ENCODE measurements around the gene TMEM18.
"Not testable (repeated sequence)": the region's sequence is repeated elsewhere in the genome, so short reads cannot be mapped to it uniquely, and the experiment has no call there.

Gene TMEM18

GRCh38 chr2:714005-714741 lies 37.0 kb upstream of the TMEM18 start:
- DNase-seq: peak; percentile 45
- in situ Hi-C loops (cut with HindIII; ENCODE audit: low pct_ligation_motif_present, low sequenced_read_pairs): no loop called here
- no peak overlapping the region for H3K4me3 ChIP-seq (ENCODE audit: low read depth, low read length)

GRCh38 chr2:710867-711665 lies 33.9 kb upstream of the TMEM18 start:
- no peak for TF ChIP-seq CTCF (IDR thresholded peaks at IDR 0.05; ENCODE audit: low read depth, low read length, missing control alignments)

More at GRCh38 chr2:714005-714741, 37.0 kb upstream of the TMEM18 start:
- Histone ChIP-seq H3K27ac (no peak overlapping the region), H3K27me3 (replicated peaks) (no peaks in the 10 kb centered on the region), H3K36me3 (replicated peaks) (no peaks in the 10 kb centered on the region)
- TF ChIP-seq CTCF (IDR thresholded peaks at IDR 0.05; ENCODE audit: low read depth, low read length, missing control alignments): peak; percentile 79

GRCh38 chr2:709138-709765 lies 32.0 kb upstream of the TMEM18 start:
- Histone ChIP-seq H3K36me3 (replicated peaks) (no peaks in the 10 kb centered on the region), H3K4me3 (ENCODE audit: low read depth, low read length) (no peak overlapping the region), H3K27me3 (replicated peaks) (no peaks in the 10 kb centered on the region), H3K27ac (no peak overlapping the region)
- in situ Hi-C loops (cut with HindIII; ENCODE audit: low pct_ligation_motif_present, low sequenced_read_pairs): no loop called here
- TF ChIP-seq CTCF (IDR thresholded peaks at IDR 0.05; ENCODE audit: low read depth, low read length, missing control alignments): no peak
- DNase-seq: no peak

More at GRCh38 chr2:710867-711665, 33.9 kb upstream of the TMEM18 start:
- Histone ChIP-seq H3K4me3 (ENCODE audit: low read depth, low read length) (no peak overlapping the region), H3K36me3 (replicated peaks) (no peaks in the 10 kb centered on the region), H3K27ac (no peak overlapping the region), H3K27me3 (replicated peaks) (no peaks in the 10 kb centered on the region)
- no peak for DNase-seq
- in situ Hi-C loops (cut with HindIII; ENCODE audit: low pct_ligation_motif_present, low sequenced_read_pairs): no loop called here

GRCh38 chr2:708667-709066 lies 31.5 kb upstream of the TMEM18 start:
- Histone ChIP-seq H3K36me3 (replicated peaks) (no peaks in the 10 kb centered on the region), H3K27me3 (replicated peaks) (no peaks in the 10 kb centered on the region), H3K27ac (no peak overlapping the region), H3K4me3 (ENCODE audit: low read depth, low read length) (no peak overlapping the region)
- in situ Hi-C loops (cut with HindIII; ENCODE audit: low pct_ligation_motif_present, low sequenced_read_pairs): no loop called here
- TF ChIP-seq CTCF (IDR thresholded peaks at IDR 0.05; ENCODE audit: low read depth, low read length, missing control alignments): no peak
- no peak for DNase-seq

GRCh38 chr2:705971-706511 lies 28.8 kb upstream of the TMEM18 start:
- in situ Hi-C loops (cut with HindIII; ENCODE audit: low pct_ligation_motif_present, low sequenced_read_pairs): no loop called here
- no peaks in the 10 kb centered on the region for H3K27me3 ChIP-seq (replicated peaks)
- no peak for TF ChIP-seq CTCF (IDR thresholded peaks at IDR 0.05; ENCODE audit: low read depth, low read length, missing control alignments)
- DNase-seq: no peak
- H3K36me3 ChIP-seq (replicated peaks): no peaks in the 10 kb centered on the region
- no peak overlapping the region for H3K4me3 ChIP-seq (ENCODE audit: low read depth, low read length)
- H3K27ac ChIP-seq: no peak overlapping the region

- H3K36me3 ChIP-seq (replicated peaks); in situ Hi-C loops (cut with HindIII; ENCODE audit: low pct_ligation_motif_present, low sequenced_read_pairs); H3K4me3 ChIP-seq (ENCODE audit: low read depth, low read length); DNase-seq; H3K27me3 ChIP-seq (replicated peaks); H3K27ac ChIP-seq: not testable (repeated sequence)
Measured at GRCh38 chr2:702765-703164, 25.6 kb upstream of the TMEM18 start.
